Renal cortex interstitium (tissue), 11 donors: ENCODE data around the gene ANKRD33B. TPM values are rescaled to one million over a fixed set of nuclear protein-coding genes. Genes with fewer than 3 reads are reported as not detected.

Source experiments
- DNase-seq, 11 donors: peaks; one replicate each; pipeline ENCODE4 v3.0.0-alpha.2; 2013; ENCODE audit warnings: low read depth in 9 of 11, low spot score in 4 of 11; ENCODE audit errors: extremely low read depth in 1 of 11
- polyA plus RNA-seq, 3 donors: library from polyadenylated mRNA; unstranded; fragments of 120-200 nt; gene quantifications; one replicate each; pipeline ENCODE4 v1.2.1, GENCODE V29; 2013; ENCODE audit not compliant: insufficient read length in 3 of 3

ANKRD33B gene
- polyA plus RNA-seq, 3 donors: 1.9 to 2.0 (median 2.0) TPM

DNA sequence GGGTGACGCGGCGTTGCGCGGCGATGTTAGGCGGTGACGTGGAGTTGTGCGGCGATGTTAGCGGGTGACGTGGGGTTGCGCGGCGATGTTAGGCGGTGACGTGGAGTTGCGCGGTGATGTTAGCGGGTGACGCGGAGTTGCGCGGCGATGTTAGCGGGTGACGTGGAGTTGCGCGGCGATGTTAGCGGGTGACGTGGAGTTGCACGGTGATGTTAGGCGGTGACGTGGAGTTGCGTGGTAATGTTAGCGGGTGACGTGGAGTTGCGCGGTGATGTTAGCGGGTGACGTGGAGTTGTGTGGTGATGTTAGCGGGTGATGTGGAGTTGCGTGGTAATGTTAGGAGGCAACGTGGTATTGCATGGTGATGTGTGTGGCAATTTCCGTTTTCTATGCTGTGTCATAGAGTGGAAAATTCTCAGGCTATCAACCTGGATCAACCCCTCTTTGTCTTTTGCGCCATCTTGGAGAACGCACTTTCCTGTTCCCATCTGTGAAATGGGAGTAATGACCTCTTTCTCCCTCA lies 76.0 kb downstream of the ANKRD33B start:
- no peak for DNase-seq

DNA sequence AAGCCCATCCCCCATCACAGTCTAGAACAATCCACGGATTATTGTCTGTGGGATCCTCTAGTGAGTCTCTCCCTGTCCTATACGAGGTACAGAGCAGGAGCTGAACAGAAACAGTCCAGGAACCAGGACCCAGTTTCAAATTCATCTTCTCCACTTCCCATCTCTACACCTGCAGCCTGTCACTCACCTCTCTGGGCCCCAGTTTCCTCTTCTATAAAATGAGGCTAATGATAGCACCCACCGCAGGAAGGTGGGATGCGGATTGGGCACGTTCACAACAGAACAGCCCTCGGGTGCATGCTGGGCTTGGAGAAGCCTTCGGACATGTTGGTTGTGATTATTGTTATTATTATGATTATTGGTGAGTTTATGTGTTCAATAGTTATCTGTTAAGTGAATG lies 78.5 kb downstream of the ANKRD33B start:
- no peak for DNase-seq

DNA sequence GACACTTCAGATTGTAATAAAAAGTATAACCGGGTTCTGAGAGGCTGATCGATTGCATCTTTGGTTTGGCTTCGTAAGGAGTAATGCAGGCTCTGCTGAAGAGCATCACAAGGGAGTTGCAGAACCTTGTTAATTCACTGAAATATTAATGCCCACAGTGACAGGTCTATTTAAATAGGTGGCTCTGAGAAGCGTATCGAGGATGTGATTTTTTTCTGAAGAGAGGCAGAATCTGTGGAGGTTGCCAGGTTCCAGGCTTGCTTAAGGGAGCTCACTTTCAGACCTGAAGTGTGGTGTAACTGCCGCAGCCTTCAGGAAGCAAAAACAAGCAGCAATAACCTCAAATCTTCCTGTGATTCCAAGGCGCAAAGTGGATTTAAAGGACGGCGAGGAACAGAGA lies 80.3 kb downstream of the ANKRD33B start:
- no peak for DNase-seq

DNA sequence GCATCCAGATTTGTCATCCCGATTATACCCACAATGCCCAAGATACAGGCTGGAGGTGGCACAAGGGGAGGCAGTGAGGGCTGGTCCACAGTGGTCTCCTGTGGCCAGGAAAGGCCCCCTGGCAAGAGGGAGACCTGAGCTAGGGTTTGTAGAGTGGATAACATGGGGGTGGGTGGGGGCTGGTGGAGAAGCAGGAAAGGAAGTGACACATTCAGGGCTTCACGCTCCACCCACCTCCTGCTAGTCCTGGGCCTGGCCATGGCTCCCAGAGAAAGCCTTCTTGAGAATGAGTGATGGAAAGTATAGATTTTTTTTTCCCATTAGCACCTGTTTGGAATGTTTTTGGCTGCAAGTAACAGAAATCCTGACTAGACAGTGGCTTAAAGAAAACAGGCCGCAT lies 81.3 kb downstream of the ANKRD33B start:
- DNase-seq: no peak

DNA sequence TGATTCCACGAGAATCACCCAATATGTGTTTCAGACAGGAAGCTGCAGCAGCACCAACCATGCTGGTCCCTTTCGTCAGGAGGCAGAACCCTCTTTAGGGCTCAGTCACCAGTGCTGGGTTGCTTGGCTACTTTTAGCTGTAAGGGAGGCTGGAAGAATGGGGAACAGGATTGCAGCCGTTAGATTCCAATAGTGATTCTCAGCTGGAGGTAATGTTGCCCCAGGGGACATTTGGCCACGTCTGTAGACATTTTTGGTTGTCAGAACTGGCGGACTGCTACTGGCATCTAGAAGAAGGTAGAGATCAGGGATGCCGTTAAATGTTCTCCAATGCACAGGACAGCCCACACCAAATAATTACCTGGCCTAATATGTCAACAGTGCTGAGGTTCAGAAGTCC lies 81.8 kb downstream of the ANKRD33B start:
- no peak for DNase-seq

DNA sequence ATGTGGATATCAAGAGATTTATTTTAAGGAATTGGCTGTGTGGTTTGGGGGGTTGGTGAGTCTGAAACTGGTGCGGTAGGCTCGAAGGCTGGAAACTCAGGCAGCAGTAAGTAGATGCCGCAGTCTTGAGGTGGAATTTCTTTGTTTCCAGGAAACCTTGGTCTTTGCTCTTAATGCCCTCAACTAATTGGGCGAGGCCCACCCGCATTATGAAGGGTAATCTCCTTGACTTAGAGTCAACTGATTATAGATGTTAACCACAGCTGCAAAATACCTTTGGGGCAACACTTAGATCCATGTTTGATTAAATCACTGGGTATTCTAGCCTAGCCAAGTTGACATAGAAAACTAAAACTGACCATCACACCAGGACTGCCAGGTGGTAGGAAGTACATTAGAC lies 83.8 kb downstream of the ANKRD33B start:
- no peak for DNase-seq

DNA sequence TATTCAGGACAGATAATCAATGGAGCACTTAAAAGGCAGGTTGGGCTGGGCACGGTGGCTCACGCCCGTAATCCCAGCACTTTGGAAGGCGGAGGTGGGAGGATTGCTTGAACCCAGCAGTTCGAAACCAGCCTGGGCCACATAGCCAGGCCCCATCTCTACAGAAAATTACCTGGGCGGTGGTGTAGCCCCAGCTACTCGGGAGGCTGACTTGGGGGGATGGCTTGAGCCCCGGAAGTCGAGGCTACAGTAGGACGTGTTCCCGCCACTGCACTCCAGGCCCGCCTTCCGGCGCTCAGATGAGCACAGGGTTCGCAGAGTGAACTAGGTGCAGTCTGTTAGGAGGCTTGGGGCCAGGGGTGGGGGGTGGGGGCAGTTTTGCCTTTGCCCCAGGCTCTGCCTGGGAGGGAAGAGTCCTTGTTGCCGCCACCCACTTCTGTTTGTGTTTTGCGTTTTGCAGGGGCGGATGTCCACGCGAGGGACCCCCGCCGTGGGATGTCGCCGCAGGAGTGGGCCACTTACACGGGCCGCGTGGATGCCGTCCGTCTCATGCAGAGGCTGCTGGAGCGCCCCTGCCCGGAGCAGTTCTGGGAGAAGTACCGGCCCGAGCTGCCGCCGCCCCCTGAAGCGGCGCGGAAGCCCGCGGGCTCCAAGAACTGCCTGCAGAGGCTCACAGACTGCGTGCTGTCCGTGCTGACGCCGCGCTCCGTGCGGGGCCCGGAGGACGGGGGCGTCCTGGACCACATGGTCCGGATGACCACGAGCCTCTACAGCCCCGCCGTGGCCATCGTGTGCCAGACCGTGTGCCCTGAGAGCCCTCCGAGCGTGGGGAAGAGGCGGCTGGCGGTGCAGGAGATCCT lies 85.2 kb downstream of the ANKRD33B start:
- no peak for DNase-seq

DNA sequence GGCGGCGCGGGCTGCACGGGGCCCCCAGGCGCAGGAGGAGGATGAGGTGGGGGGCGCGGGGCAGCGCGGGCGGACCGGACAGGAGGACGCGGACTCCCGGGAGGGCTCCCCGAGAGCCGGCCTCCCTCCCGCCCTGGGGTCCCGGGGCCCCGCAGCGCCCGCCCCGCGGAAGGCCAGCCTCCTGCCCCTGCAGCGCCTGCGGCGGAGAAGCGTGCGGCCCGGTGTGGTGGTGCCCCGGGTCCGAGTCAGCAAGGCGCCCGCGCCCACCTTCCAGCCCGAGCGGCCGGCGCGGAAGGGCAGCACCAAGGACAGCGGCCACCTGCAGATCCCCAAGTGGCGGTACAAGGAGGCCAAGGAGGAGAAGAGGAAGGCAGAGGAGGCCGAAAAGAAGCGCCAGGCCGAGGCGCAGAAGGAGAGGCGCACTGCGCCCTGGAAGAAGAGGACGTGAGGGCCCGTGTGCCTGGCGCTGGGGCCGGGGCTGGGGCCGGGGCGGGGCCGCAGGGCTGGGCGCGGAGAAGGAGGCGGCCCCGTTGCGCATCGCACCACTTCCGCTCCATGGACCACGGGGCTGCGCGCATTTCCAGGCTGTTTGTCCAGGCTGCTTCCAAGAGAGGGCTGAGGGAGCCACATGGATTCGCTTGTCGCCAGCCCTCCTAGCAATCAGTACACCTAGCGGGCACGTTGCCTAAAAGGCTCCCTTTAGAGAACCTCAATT lies 86.0 kb downstream of the ANKRD33B start:
- peak in 7 of 11 donors; percentile 32 to 58 (median 49) for DNase-seq

DNA sequence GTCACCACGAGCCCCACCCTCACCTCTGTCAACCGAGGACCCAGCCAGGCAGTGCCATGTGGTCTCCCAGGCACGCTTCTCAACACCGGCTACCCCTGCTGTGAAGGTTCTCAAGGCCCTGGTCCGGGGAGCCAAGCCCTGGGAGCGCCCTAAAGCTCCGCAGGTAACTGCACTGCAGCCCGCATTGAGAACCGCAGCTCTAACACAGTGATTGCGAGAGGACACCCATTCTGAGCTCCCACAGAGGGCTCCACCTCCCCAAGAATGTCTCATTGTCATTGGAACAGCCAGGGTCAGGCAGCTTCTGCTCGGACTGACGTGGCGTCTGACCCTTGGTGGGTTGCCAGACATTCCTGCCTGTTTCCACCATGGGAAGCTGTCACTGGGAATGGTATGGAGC lies 88.3 kb downstream of the ANKRD33B start:
- DNase-seq: no peak

DNA sequence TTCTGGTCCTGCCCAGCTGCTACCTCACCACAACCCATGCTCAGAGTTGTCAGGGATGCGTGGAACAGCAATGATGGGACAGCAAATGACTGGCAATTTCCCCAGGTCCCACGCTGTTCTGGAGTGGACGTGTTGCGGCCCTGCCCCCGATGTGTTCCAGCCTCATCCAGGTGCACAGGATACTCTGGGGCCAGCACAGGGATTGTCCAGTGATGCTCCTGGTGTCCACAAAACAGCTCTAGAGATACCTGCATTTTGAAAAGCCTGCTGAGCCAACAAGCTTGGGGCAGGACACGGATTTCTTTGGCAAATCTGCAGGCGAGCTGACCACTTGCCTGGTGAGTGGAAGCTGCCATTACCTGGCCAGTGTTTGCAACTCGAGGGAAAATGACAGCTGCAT lies 88.7 kb downstream of the ANKRD33B start:
- DNase-seq: no peak

DNA sequence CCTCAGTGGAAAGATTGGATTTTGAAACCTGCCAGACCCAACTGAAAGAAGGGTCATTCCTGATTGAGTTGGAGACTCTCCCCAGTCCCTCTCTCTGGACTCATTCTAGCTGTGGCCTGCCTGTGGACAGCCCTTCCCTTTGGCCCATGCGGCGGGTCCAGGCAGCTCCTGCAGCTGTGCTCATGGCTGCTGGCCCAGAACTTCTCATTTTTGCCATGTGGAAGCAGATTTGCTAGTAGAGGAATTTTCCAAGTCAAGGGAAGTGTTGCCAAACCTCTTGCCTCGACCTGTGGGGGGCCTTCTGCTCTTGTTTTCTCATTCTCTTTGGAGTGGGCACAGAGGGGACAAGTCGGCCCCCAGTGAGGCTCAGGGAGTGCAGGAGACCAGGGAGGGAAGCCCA lies 89.2 kb downstream of the ANKRD33B start:
- no peak for DNase-seq

DNA sequence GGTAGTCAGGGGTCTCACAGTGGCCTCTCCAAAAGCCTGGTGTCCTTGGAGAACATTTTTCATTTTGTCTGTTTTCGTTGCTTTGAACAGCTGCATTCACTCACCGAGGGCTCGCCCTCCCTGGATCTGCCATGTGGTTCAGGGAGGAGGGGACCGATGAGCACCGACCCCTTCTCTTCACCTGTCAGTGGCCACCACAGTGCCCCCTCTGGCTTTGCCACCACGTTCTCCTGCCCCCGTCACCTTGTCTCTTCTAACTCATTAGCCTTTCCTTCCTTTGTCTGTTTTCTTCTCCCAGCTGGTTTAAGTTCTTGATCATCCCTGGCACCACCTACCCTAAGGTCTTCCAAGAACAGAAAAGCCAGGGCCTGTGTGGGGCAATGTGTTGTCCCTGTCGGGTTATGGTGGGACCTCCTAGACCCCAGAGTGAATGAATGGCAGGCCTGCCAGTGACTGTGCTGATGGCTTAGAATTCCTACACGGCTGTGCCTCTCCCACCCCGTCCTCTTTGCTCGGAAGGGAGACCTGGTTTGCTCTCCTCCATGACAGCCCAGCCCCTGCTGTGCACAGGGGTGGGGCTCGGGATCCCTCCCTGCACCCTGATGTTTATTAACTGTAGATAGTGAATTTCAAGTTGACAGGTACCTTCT lies 90.0 kb downstream of the ANKRD33B start:
- DNase-seq: no peak

DNA sequence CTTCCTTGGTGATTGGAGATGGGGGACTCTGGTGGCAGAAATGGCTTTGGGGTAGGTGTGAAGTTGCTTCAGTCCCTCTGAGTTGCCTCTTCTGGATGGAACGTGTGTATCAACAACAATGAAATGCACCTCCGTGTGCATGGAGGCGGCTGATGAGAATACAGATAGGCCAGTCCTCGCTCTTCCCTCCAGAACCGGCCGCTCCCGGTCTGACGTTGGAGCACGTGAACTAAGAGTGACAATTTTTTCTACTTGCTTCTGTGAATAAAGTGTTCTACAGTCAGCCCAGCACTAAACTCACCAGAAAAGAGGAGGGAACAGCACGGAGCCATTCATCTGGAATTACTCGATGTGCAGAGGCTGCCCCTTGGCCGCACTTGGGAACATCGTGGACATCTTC lies 90.7 kb downstream of the ANKRD33B start:
- DNase-seq: no peak

DNA sequence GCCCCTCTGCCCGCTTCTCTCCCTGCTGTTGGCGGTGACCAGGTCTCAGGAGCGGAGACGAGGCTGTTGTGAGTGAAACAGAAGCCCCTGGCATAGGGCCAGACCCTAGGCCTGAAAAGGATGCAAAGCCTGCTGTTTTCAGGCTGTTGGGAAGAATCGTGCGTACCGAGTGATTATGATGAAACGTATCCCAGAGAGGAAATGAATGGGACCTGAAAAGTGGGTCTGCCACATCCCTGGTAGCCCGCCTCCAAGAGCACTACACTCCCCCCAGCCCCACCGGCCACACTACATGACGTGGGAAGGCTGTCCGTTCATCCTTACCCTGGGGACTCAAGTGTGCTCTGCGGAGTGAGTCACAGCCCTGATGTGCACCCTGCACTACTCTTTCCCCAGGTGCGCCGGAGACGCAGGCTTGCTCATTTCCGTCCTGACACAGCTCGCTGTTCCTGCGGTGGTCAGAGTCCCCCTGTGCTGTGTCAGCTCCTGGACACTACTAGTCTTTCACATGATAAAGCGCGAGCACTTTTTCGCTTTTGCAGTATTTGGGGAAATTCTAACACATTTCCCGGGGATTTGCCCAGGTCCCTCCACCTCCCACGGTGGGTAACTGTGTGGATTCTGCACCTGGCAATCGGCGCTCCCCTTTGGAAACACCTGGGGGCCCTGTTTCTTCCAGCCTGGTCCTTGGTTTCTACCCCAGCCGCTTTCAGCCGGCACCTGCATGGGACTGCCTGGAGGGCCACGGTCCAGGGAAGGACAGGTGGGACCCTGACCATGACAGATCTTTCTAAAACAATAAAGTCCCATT lies 91.5 kb downstream of the ANKRD33B start:
- no peak for DNase-seq

DNA sequence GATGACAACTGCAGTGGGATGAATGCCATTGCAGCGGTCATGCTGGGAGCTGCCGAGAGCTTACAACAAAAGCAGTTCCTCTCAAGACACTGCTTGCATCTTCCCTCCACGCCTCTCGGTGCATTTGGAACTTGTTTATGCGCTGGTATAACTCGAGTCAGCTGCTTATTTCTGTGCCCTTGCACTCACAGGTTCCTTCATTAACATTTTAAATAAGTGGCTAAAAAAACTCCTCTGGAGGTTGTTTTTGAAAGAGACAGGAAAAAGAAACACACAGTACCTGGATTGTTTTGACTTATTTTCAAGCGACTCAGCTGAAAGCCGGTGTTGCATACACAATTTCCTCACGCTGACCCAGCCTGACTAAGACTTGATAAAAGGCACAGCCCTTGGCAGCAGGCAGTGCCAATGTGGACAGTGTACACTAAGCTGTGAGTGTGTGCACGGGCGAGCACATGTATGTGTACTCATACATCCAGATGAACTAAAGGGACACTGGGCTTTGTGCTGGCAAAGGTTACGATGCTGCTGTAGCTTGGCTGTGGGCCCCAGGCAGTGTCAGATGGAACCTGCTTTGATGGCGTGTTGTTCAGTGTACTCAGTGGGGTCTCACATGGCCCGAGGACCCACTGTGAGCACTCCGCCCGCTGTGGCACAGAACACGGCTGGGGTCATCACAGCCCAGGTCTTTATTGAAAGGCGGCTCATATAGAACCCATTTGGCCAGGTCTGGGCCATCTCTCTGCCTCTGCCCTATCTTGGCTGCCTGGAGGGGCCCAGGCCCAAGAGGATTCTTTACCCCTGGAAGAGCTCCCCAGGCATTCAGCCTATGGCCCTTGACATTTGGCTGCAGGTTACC lies 92.3 kb downstream of the ANKRD33B start:
- no peak for DNase-seq

DNA sequence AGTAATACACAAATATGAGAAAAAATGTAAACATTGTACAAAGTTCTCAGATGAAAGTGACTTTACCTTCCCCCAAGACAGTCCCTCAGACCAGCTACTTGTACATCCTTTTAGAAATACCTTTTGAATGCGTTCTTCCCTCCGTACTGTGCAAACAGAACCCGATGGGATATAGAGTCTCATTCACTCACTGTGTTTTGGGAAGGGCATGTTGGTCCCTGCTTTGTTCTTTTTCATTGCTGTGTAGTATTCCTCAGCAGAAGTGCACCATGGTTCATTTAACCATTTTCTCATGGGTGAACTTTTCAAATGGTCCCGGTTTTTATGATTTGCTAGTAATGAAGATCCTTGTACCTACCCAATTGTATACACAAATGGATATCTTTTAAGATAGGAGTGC lies 94.4 kb downstream of the ANKRD33B start:
- DNase-seq: no peak

DNA sequence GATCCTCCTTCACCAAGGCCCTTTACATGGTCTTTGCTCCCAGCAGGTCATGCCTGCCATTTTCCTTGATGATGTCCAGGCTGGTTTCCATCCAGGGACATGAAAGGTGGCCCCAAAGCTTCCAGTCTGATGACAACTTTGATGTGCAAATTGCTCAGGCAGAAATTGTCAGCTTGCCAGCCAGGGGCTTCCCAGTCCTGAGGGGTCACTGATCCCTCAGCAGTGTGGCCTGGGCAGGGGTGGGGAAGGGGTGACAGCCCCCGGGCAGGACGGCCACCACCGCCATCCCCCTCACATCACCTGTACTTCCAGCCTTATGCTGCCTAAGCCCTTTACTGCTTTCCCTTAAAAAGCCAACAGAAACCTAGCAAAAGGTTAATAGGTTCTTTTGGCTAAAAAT lies 96.3 kb downstream of the ANKRD33B start:
- DNase-seq: no peak

DNA sequence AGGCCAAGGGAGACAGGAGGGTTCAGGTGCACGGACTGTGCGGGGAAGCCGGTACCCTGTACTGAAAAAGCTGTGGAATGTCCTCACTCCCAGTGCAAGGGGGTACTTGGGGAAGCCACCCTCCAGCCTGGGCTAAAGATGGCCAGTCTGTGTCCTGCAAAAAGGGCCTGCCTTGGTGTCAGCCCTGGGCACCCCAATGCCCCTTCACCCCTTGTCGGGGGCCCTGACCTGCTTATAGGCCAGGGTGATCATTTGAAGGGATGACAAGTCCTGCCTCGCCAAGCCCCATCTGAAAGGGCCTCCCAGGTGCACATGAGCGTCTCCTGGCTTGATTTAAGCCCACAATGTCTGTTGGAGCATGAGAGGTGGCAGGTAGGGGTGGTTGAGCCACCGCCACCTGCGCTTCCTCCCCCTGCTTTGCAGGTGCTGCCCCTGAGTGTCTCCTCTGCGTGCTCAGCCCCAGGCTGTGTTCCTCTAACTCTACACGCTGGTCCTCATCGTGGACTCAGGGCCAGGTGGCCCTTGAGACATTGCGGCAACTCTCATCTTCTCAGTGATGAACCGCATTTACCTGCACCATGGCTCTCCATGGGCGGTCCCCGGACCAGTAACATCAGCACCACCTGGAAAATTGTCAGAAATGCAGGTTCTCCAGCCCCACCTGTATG lies 97.0 kb downstream of the ANKRD33B start:
- no peak for DNase-seq
